Right ventricle myocardium inferior (tissue), 1 donor: Measurements from ENCODE around the gene LITAF. TPM values are rescaled to one million over a fixed set of nuclear protein-coding genes. Genes with fewer than 3 reads are reported as not detected.
"Not testable (repeated sequence)": the region's sequence is repeated elsewhere in the genome, so short reads cannot be mapped to it uniquely, and the experiment has no call there.

Source experiments
- ATAC-seq: fragments of 200-7000 bp; cut with Tn5 transposase; one replicate; pipeline ENCODE4 v1.9.1; 2020; ENCODE audit warnings: mild to moderate bottlenecking, moderate library complexity
- DNase-seq: peaks from one replicate; pipeline ENCODE4 v3.0.0; 2021; ENCODE audit errors: missing footprints
- intact Hi-C: fragments of 100-400 bp; cut with DNase I; formaldehyde crosslinking; loops from one replicate; pipeline ENCODE4 v1.11.0; 2022
- total RNA-seq: library from RNA; stranded (reverse); fragmentation: NEBNext Ultra II Directional; extraction: Animal tissue kit (Norgen Biotek cat#: 25700); gene quantifications from one replicate; pipeline ENCODE4 v1.2.1, GENCODE V29; 2021
- donor health status: DM: no; HTN: yes; CAD: no; lungs with severe emphysema.

LITAF gene
- total RNA-seq, 1 donor from 2014 or later: 78.4 TPM

DNA sequence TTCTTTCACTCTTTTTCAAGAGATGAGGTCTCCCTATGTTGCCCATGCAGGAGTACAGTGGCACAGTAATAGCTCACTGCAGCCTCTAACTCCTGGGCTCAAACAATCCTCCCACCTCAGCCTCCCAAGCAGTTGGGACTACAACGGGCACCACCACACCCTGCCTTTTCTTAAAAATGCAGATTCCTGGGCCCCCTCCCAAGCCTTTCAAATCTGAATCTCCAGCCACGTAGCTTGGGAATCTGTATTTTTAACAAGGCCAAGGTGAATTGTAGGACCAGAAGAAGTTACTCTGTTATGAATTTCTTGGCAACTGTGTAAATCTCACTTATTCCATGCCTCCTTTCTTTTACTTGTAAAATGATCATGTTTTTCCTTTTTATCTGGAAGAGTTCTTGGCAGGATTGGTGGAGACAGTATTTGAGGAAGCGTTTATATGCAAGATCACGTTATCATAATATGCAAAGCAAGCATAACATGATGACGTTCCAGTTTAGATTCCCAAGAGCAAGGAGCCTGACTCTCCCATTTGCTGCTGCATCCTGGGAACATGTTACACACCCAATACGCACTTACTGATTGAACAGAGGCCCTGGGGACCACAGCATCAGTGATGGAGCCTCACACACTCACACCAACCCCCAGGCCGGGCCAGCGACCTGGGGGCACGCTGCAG, 44.5 kb downstream of the LITAF start:
- intact Hi-C loops: no loop called here
- ATAC-seq: no peak
- DNase-seq: no peak

- no peak for DNase-seq
- intact Hi-C loops: no loop called here
- ATAC-seq: no peak
These were observed 47.1 kb downstream of the LITAF start for GRCh38 chr16:11539641-11540050.

- no peak for ATAC-seq
- no peak for DNase-seq
- intact Hi-C loops: no loop called here
These were observed 47.8 kb downstream of the LITAF start for GRCh38 chr16:11538880-11539279.

GRCh38 chr16:11536104-11536866, 50.4 kb downstream of the LITAF start:
- DNase-seq (no peak), ATAC-seq (no peak)
- intact Hi-C loops: no loop called here

GRCh38 chr16:11535494-11535893, 51.2 kb downstream of the LITAF start:
- intact Hi-C loops: no loop called here
- no peak for ATAC-seq

GRCh38 chr16:11534262-11534661, 52.5 kb downstream of the LITAF start:
- ATAC-seq (no peak), DNase-seq (no peak)
- intact Hi-C loops: no loop called here

More at GRCh38 chr16:11535494-11535893, 51.2 kb downstream of the LITAF start:
- DNase-seq: no peak

DNA sequence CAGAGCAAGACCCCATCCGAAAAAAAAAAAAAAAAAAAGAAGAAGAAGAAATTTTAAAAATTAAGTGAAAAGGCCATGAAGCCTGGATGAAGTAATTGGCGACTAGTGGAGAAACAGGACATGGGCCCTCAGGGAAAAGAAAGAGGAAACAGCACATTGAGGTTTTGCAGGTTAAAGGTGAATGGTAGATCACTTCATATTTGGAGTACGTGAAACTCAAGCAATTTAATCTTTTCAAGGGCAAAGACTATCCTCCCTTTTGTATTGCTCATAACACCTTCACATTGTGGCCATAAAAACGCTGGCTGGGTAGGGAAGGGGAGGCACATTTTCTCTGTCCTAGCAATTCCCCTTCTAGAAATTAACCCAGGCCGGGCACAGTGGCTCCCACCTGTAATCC, 53.1 kb downstream of the LITAF start:
- intact Hi-C loops: loop anchor here (2.0 kb wide), 1 partner anchor 181 kb away; no protein-coding TSS in a partner anchor
- DNase-seq (no peak), ATAC-seq (no peak)

DNA sequence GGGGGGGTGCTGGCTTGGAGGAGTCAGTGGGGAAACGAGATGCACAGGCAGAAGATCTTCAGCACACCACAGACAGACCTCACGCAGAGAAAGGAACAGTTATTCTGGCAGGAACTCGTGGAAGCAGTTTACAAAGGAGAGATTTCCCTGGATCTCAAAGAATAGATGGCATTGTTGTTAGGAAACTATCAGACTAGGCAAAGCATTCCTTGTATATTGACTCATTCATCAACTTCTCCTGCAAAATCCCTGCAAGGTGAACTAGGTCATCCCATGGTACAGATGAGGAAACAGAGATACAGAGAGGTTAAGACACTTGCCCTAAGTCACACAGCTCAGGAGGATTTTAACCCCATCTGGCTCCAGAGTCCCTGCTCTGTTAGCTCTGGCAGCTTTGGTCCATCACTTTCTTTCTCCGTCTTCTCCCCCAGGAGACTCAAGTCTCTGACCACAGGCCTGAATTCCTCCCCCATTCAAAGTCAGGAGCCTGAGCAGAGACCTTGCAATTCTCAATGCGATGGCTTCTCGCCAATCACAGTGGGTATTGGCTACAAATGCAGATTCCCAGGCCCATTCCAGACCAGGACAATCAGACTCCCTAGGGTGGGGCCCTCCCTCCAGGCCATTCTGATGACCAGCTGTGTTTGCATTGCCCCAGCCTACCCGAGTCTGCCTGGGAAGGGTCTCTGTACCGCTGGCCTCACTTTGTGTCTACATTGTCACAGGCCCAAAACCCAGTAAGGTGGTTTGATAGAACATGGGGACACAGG, 56.4 kb downstream of the LITAF start:
- intact Hi-C loops: no loop called here
- DNase-seq (no peak), ATAC-seq (no peak)

GRCh38 chr16:11529285-11529684, 57.4 kb downstream of the LITAF start:
- ATAC-seq: no peak
- no peak for DNase-seq
- intact Hi-C loops: no loop called here

- DNase-seq (no peak), ATAC-seq (no peak)
- intact Hi-C loops: no loop called here
These were observed 58.7 kb downstream of the LITAF start for GRCh38 chr16:11528053-11528452.

DNA sequence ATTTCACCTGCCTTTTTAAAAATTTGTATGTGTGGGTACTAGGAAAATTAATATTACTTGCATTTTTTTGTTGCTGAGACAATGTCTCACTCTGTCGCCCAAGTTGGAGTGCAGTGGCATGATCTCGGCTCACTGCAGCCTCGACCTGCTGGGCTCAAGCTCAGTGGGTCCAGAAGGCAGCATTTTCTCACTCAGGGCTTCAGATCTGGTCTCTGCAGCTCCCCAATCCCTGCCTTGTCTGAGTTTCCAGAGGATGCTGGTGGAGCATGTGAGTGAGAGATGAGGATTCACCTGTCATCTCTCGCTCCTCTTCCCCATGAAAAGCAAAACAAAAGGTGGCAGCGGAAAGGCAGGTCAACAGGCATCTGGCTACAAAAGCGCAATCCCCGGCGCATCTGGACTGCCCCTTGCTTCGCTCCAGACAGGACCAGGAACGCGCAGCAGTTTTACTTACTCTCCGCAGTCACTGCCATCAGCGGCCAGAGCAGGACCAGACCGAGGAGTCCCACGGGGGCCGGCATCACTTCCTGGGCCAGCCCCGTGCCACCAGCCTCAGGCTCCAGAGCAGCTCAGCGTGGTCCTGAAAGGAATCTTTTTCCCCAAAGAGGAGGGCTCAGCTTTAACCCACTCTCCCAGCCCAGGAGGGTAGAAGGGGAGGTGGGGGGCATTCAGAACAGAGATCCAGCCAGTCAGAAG, 59.9 kb downstream of the LITAF start:
- no peak for DNase-seq
- ATAC-seq: no peak
- intact Hi-C loops: no loop called here

- DNase-seq (no peak), ATAC-seq (no peak)
- intact Hi-C loops: no loop called here
These were observed 62.5 kb downstream of the LITAF start for GRCh38 chr16:11524098-11524760.

DNA sequence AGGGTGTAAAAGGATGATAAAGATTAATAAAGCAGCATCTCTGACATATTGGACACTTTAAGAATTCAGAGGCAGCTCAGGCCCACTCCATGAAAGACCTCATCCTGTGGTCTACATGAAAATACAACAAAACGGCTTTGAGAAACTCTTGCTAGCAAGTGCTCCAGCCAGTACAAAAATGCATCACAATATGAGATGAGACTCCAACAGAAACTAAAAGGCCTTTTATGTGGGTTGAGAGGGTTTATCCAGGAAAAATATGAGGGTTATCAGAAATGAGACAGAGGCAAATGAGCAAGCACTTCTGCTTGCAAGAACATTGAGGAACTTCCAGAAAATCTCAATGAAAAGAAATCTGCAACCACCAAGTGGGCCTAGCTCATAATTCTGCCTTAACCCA, 65.7 kb downstream of the LITAF start:
- ATAC-seq (no peak), DNase-seq (no peak)
- intact Hi-C loops: no loop called here

- intact Hi-C loops: no loop called here
- ATAC-seq (no peak), DNase-seq (no peak)
These were observed 66.3 kb downstream of the LITAF start for GRCh38 chr16:11520442-11520841.

DNA sequence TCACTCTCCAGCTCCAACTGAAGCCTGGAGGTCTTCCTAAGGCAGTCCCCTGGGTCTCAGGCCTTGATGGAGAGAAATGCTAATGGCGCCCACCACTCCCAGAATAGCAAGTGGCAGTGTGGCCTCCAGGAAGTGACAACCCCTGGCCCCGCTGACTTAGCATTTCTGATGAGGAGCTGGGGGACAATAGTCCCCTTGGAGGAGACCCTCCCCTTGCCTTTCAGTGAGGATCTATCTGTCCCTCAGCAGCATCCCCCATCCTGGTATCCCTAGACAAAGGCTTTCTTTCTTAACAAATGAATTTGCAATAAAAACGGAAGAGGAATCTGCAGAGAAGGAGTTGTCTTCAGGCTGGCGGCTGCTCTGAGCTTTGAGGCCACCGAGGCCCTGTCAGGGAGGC, 68.8 kb downstream of the LITAF start:
- ATAC-seq (no peak), DNase-seq (no peak)
- intact Hi-C loops: no loop called here

DNA sequence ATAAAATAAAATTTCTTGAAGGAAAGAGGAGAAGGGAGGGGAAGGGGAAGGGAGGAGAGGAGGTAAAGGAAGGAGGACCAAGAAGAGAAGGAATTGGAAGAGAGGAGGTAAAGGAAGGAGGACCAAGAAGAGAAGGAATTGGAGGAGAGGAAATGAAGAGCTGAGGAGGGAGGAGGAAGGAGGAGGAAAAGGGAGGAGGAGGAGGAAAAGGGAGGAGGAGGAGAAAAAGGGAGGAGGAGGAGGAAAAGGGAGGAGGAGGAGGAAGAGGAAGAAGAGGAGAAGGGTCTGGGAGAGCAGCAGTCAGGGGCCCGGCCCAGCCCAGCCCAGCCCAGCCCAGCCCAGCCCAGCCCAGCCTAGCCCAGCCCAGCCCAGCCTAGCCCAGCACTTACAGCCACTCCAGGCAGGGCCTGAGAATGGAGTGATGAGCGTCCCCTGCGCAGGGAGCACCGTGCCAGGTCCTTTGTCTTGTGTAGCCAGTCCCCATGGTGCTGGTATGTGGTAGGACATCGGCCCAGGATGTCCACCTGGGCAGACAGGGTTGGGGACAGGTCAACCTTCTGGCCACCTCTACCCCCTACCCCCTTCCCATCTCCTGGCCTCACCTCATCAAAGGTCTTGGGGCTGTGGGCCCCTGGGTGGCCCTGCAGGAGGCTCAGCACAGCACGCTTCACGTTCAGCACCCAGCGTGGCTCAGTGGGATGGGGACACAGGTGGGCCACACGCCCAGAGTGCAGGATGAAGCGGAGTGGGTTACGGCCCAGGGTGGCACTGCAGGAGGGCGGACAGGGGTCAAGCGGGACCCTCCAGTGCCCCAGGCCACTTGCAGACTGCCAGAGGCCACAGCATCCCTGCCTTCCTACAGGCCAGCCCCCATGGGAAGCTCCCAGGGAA, 70.9 kb downstream of the LITAF start:
- intact Hi-C loops: no loop called here
- DNase-seq: no peak
- ATAC-seq: no peak

DNA sequence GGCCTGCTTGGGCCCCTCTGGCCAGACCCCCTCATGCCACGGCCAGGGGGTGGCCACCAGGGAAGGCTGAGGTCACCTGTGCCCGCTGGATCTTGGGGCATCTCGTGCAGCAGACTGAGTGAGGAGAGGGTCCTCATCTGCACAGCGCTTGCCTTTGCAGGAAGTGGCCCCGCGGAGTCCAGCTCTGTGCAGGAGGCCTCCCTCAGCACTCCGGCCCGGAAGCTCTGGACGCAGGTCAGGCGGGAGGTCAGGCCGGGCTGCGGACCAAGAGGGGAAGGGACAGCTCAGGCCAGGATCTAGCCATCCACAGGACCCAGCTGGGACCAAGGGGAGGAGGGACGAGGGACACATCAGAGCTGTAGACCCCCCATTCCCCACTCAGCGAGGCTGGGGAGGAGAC, 72.4 kb downstream of the LITAF start:
- DNase-seq: no peak
- intact Hi-C loops: no loop called here
- no peak for ATAC-seq

DNA sequence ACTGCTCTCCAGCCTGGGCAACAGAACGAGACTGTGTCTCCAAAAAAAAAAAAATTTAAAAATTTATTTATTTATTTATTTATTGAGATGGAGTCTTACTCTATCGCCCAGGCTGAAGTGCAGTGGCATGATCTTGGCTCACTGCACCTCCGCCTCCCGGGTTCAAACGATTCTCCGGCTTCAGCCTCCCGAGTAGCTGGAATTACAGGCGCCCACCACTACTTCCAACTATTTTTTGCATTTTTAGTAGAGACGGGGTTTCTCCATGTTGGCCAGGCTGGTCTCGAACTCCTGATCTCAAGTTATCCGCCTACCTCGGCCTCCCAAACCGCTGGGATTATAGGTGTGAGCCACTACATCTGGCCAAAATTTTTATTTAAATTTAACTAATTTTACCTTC, 73.4 kb downstream of the LITAF start:
- ATAC-seq, DNase-seq, intact Hi-C loops: not testable (repeated sequence)
